Embryonic facial prominence (tissue), 1 donor: Measurements from ENCODE around the gene IFI27L1.

ENCODE experiments used
- DNase-seq: peaks from one replicate; pipeline ENCODE4 v3.0.0-alpha.2; 2016; ENCODE audit errors: extremely low spot score

Gene IFI27L1

GRCh38 chr14:94080621-94081385 lies at the start of gene IFI27L1, which contains the start of gene DDX24:
TSS of gene IFI27L1 (plus strand) at chr14:94081310. CDS start at chr14:94096938, 15,628 bp downstream.
TSS of gene DDX24 (minus strand) at chr14:94081202. CDS start at chr14:94079742, 1,460 bp downstream.
- DNase-seq: peak; percentile 92

GRCh38 chr14:94031883-94032279 lies 49.2 kb upstream of the IFI27L1 start:
- DNase-seq: no peak

- DNase-seq: no peak
Observed at GRCh38 chr14:94034886-94035285, 46.2 kb upstream of the IFI27L1 start.

- no peak for DNase-seq
Observed at GRCh38 chr14:94036313-94037167, 44.6 kb upstream of the IFI27L1 start.

GRCh38 chr14:94037954-94038353 lies 43.2 kb upstream of the IFI27L1 start:
- no peak for DNase-seq

GRCh38 chr14:94038510-94038909 lies 42.6 kb upstream of the IFI27L1 start:
- DNase-seq: no peak

- DNase-seq: no peak
Observed at GRCh38 chr14:94038921-94039629, 42.0 kb upstream of the IFI27L1 start.

GRCh38 chr14:94040247-94040646 lies 40.9 kb upstream of the IFI27L1 start:
- DNase-seq: no peak

GRCh38 chr14:94040796-94041195 lies 40.3 kb upstream of the IFI27L1 start:
- no peak for DNase-seq

GRCh38 chr14:94041551-94042346 lies 39.4 kb upstream of the IFI27L1 start:
- no peak for DNase-seq

- DNase-seq: no peak
Observed at GRCh38 chr14:94042433-94043091, 38.5 kb upstream of the IFI27L1 start.

- no peak for DNase-seq
Observed at GRCh38 chr14:94043111-94043755, 37.9 kb upstream of the IFI27L1 start.

GRCh38 chr14:94043756-94044475 lies 37.2 kb upstream of the IFI27L1 start:
- DNase-seq: no peak

- DNase-seq: no peak
Observed at GRCh38 chr14:94044476-94045091, 36.5 kb upstream of the IFI27L1 start.

- DNase-seq: no peak
Observed at GRCh38 chr14:94045101-94045500, 36.0 kb upstream of the IFI27L1 start.

GRCh38 chr14:94045563-94046345 lies 35.4 kb upstream of the IFI27L1 start:
- DNase-seq: no peak

- no peak for DNase-seq
Observed at GRCh38 chr14:94046696-94047250, 34.3 kb upstream of the IFI27L1 start.

GRCh38 chr14:94047581-94047980 lies 33.5 kb upstream of the IFI27L1 start:
- DNase-seq: no peak
